HEK293 (cell line): ENCODE measurements around the gene CFL1.

Experiments
- GFI1B ChIP-seq: fragments of 450-650 bp; formaldehyde crosslinking; IDR thresholded peaks from 2 replicates; pipeline ENCODE4 v1.5.1; 2016; ENCODE audit warnings: missing biosample characterization, missing genetic modification characterization
- IKZF3 ChIP-seq: fragments of 450-650 bp; IDR thresholded peaks from 2 replicates; pipeline ENCODE4 v1.5.0; 2018; ENCODE audit warnings: missing biosample characterization, mild to moderate bottlenecking, missing genetic modification characterization, moderate library complexity
- KLF1 ChIP-seq: fragments of 450-650 bp; formaldehyde crosslinking; IDR thresholded peaks from 2 replicates; pipeline ENCODE4 v1.5.1; 2016; ENCODE audit warnings: missing biosample characterization, missing genetic modification characterization
- KLF10 ChIP-seq: fragments of 450-650 bp; IDR thresholded peaks from 2 replicates; pipeline ENCODE4 v1.5.1; 2018; ENCODE audit warnings: missing biosample characterization, mild to moderate bottlenecking, missing genetic modification characterization
- KLF9 ChIP-seq: fragments of 450-650 bp; formaldehyde crosslinking; IDR thresholded peaks from 2 replicates; pipeline ENCODE4 v1.5.1; 2016; ENCODE audit warnings: missing biosample characterization, missing genetic modification characterization, low read depth
- OVOL3 ChIP-seq: fragments of 450-650 bp; formaldehyde crosslinking; IDR thresholded peaks from 2 replicates; pipeline ENCODE4 v1.5.1; 2016; ENCODE audit warnings: missing biosample characterization, missing genetic modification characterization
- SETDB1 ChIP-seq: IDR thresholded peaks from one replicate; pipeline ENCODE4 v1.6.1; 2017; ENCODE audit warnings: mild to moderate bottlenecking, low read length, moderate library complexity, mixed read lengths; ENCODE audit not compliant: insufficient read length
- TCF7L2 ChIP-seq: IDR thresholded peaks from 2 replicates; pipeline ENCODE4 v1.6.1; 2011; ENCODE audit warnings: low read depth, mild to moderate bottlenecking, inconsistent platforms, low read length, moderate library complexity, borderline replicate concordance
- ZBTB20 ChIP-seq: fragments of 450-650 bp; formaldehyde crosslinking; IDR thresholded peaks from 2 replicates; pipeline ENCODE4 v1.5.1; 2016; ENCODE audit warnings: missing biosample characterization, missing genetic modification characterization
- ZFP37 ChIP-seq: fragments of 450-650 bp; formaldehyde crosslinking; IDR thresholded peaks from 2 replicates; pipeline ENCODE4 v1.5.1; 2016; ENCODE audit warnings: missing biosample characterization, missing genetic modification characterization
- ZFP41 ChIP-seq: fragments of 450-650 bp; formaldehyde crosslinking; IDR thresholded peaks from 2 replicates; pipeline ENCODE4 v1.5.1; 2016; ENCODE audit warnings: missing biosample characterization, missing genetic modification characterization, borderline replicate concordance
- ZNF146 ChIP-seq: fragments of 450-650 bp; formaldehyde crosslinking; IDR thresholded peaks from 2 replicates; pipeline ENCODE4 v1.5.1; 2016; ENCODE audit warnings: missing biosample characterization, missing genetic modification characterization
- ZNF202 ChIP-seq: fragments of 450-650 bp; formaldehyde crosslinking; IDR thresholded peaks from 2 replicates; pipeline ENCODE4 v1.5.1; 2016; ENCODE audit warnings: missing biosample characterization, missing genetic modification characterization, borderline replicate concordance
- ZNF214 ChIP-seq: fragments of 450-650 bp; formaldehyde crosslinking; IDR thresholded peaks from 2 replicates; pipeline ENCODE4 v1.5.1; 2017; ENCODE audit warnings: missing biosample characterization, mild to moderate bottlenecking, missing genetic modification characterization, borderline replicate concordance
- ZNF266 ChIP-seq: fragments of 450-650 bp; formaldehyde crosslinking; IDR thresholded peaks from 2 replicates; pipeline ENCODE4 v1.5.1; 2016; ENCODE audit warnings: missing biosample characterization, missing genetic modification characterization, low read depth
- ZNF366 ChIP-seq: fragments of 450-650 bp; formaldehyde crosslinking; conservative IDR thresholded peaks from 2 replicates; pipeline ENCODE4 v1.5.1; 2016; ENCODE audit warnings: missing biosample characterization, missing genetic modification characterization
- ZNF404 ChIP-seq: fragments of 450-650 bp; formaldehyde crosslinking; IDR thresholded peaks from 2 replicates; pipeline ENCODE4 v1.5.1; 2017; ENCODE audit warnings: missing biosample characterization, missing genetic modification characterization
- ZNF530 ChIP-seq: fragments of 450-650 bp; formaldehyde crosslinking; IDR thresholded peaks from 2 replicates; pipeline ENCODE4 v1.5.1; 2016; ENCODE audit warnings: low read depth, missing biosample characterization, missing genetic modification characterization
- ZNF548 ChIP-seq: fragments of 450-650 bp; formaldehyde crosslinking; IDR thresholded peaks from 2 replicates; pipeline ENCODE4 v1.5.1; 2016; ENCODE audit warnings: missing biosample characterization, missing genetic modification characterization
- ZNF555 ChIP-seq: fragments of 450-650 bp; formaldehyde crosslinking; conservative IDR thresholded peaks from 2 replicates; pipeline ENCODE4 v1.5.1; 2017; ENCODE audit warnings: missing biosample characterization, mild to moderate bottlenecking, missing genetic modification characterization, inconsistent platforms
- ZNF600 ChIP-seq: fragments of 450-650 bp; formaldehyde crosslinking; IDR thresholded peaks from 2 replicates; pipeline ENCODE4 v1.5.1; 2016; ENCODE audit warnings: missing biosample characterization, missing genetic modification characterization
- ZNF629 ChIP-seq: fragments of 450-650 bp; formaldehyde crosslinking; IDR thresholded peaks from 2 replicates; pipeline ENCODE4 v1.5.1; 2017; ENCODE audit warnings: missing biosample characterization, missing genetic modification characterization
- ZNF768 ChIP-seq: fragments of 450-650 bp; formaldehyde crosslinking; IDR thresholded peaks from 2 replicates; pipeline ENCODE4 v1.5.1; 2018; ENCODE audit warnings: missing biosample characterization, mild to moderate bottlenecking, missing genetic modification characterization
- ZSCAN30 ChIP-seq: fragments of 450-650 bp; IDR thresholded peaks from 2 replicates; pipeline ENCODE4 v1.5.1; 2018; ENCODE audit warnings: missing biosample characterization, mild to moderate bottlenecking, missing genetic modification characterization, moderate library complexity
- TF ChIP-seq, protein P1 (sequence below): fragments of 450-650 bp; formaldehyde crosslinking; IDR thresholded peaks from 2 replicates; pipeline ENCODE4 v1.5.1; 2016; ENCODE audit warnings: missing biosample characterization, missing genetic modification characterization
- TF ChIP-seq, protein P2 (sequence below): fragments of 450-650 bp; formaldehyde crosslinking; IDR thresholded peaks from 2 replicates; pipeline ENCODE4 v1.5.1; 2016; ENCODE audit warnings: missing biosample characterization, missing genetic modification characterization
- TF ChIP-seq, protein P3 (sequence below): fragments of 450-650 bp; formaldehyde crosslinking; IDR thresholded peaks from 2 replicates; pipeline ENCODE4 v1.5.1; 2016; ENCODE audit warnings: missing biosample characterization, missing genetic modification characterization
- TF ChIP-seq, protein P4 (sequence below): fragments of 450-650 bp; formaldehyde crosslinking; IDR thresholded peaks from 2 replicates; pipeline ENCODE4 v1.5.1; 2016; ENCODE audit warnings: missing biosample characterization, missing genetic modification characterization
- TF ChIP-seq, protein P5 (sequence below): fragments of 450-650 bp; formaldehyde crosslinking; IDR thresholded peaks from 2 replicates; pipeline ENCODE4 v1.5.1; 2017; ENCODE audit warnings: missing biosample characterization, missing genetic modification characterization

CFL1 gene

DNA sequence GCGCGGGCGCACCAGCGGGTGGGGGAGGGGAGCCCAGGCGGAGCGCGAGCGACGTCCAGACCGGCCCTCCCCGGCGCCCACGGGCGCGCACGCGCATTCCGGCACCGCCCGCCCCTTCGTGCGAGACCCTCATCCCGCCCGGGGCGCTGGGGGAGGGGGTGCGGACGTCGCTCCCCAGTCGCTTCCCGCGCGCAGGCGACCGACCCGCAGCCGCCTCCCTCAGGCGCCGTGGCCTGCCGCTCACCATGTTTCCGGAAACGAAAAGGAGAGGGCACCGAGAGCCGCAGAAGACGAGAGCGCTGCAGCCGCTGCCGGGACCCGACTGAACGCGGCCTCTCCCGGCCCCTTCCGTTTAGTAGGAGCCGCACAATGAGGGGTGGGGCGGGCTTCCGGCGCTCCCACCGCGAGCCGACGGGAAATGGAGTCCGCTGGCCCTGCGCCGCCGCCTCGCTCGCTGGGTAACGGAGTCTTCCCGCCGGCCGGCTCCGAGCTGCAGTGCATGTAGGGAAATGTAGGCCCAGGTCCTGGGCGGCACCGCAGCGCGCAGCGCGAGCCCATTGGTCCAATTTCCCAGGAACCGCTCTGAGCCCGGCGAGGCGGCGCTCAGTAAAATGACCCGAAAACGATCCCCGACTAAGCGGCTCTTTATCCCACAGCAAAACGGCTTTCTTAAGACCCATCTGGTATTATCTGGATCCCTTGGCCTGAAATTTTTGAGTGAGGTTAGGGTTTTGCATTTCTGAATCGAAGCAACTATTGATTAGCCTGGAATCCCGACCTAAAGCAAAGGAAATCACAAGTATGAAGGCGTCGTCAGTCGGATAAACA, at the start of gene CFL1 (continued):
- TF ChIP-seq IKZF3: 0 out of 2 replicates have a peak, but pooled peaks have one; percentile 13
- no peak for TF ChIP-seq GFI1B (tag by site-specific recombination)
- no peak for TF ChIP-seq ZNF548 (tag by site-specific recombination)
- peak; percentile 89 for TF ChIP-seq KLF10 (tag by site-specific recombination)
- no peak for TF ChIP-seq ZNF366 (tag by site-specific recombination)
- TF ChIP-seq ZBTB20 (tag by site-specific recombination): peak; percentile 26
- TF ChIP-seq, protein P1, sequence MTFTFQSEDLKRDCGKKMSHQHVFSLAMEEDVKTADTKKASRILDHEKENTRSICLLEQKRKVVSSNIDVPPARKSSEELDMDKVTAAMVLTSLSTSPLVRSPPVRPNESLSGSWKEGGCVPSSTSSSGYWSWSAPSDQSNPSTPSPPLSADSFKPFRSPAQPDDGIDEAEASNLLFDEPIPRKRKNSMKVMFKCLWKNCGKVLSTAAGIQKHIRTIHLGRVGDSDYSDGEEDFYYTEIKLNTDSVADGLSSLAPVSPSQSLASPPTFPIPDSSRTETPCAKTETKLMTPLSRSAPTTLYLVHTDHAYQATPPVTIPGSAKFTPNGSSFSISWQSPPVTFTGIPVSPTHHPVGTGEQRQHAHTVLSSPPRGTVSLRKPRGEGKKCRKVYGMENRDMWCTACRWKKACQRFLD: 0 out of 2 replicates have a peak, but pooled peaks have one; percentile 25
- TF ChIP-seq KLF1: peak; percentile 85
- TF ChIP-seq, protein P2, sequence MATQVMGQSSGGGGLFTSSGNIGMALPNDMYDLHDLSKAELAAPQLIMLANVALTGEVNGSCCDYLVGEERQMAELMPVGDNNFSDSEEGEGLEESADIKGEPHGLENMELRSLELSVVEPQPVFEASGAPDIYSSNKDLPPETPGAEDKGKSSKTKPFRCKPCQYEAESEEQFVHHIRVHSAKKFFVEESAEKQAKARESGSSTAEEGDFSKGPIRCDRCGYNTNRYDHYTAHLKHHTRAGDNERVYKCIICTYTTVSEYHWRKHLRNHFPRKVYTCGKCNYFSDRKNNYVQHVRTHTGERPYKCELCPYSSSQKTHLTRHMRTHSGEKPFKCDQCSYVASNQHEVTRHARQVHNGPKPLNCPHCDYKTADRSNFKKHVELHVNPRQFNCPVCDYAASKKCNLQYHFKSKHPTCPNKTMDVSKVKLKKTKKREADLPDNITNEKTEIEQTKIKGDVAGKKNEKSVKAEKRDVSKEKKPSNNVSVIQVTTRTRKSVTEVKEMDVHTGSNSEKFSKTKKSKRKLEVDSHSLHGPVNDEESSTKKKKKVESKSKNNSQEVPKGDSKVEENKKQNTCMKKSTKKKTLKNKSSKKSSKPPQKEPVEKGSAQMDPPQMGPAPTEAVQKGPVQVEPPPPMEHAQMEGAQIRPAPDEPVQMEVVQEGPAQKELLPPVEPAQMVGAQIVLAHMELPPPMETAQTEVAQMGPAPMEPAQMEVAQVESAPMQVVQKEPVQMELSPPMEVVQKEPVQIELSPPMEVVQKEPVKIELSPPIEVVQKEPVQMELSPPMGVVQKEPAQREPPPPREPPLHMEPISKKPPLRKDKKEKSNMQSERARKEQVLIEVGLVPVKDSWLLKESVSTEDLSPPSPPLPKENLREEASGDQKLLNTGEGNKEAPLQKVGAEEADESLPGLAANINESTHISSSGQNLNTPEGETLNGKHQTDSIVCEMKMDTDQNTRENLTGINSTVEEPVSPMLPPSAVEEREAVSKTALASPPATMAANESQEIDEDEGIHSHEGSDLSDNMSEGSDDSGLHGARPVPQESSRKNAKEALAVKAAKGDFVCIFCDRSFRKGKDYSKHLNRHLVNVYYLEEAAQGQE (tag by site-specific recombination): no peak
- TF ChIP-seq ZNF214 (tag by site-specific recombination): no peak
- no peak for TF ChIP-seq ZNF530 (tag by site-specific recombination)
- no peak for TF ChIP-seq ZNF266
- TF ChIP-seq ZSCAN30 (tag by site-specific recombination): no peak
- TF ChIP-seq KLF9: peak; percentile 76
- TF ChIP-seq, protein P3, sequence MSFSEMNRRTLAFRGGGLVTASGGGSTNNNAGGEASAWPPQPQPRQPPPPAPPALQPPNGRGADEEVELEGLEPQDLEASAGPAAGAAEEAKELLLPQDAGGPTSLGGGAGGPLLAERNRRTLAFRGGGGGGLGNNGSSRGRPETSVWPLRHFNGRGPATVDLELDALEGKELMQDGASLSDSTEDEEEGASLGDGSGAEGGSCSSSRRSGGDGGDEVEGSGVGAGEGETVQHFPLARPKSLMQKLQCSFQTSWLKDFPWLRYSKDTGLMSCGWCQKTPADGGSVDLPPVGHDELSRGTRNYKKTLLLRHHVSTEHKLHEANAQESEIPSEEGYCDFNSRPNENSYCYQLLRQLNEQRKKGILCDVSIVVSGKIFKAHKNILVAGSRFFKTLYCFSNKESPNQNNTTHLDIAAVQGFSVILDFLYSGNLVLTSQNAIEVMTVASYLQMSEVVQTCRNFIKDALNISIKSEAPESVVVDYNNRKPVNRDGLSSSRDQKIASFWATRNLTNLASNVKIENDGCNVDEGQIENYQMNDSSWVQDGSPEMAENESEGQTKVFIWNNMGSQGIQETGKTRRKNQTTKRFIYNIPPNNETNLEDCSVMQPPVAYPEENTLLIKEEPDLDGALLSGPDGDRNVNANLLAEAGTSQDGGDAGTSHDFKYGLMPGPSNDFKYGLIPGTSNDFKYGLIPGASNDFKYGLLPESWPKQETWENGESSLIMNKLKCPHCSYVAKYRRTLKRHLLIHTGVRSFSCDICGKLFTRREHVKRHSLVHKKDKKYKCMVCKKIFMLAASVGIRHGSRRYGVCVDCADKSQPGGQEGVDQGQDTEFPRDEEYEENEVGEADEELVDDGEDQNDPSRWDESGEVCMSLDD: peak; percentile 43
- no peak for TF ChIP-seq SETDB1
- TF ChIP-seq ZNF555 (tag by site-specific recombination): no peak
- no peak for TF ChIP-seq ZNF629 (tag by site-specific recombination)
- TF ChIP-seq ZNF600 (tag by site-specific recombination): no peak
- TF ChIP-seq ZFP37: no peak
- no peak for TF ChIP-seq ZNF146 (tag by site-specific recombination)
- no peak for TF ChIP-seq OVOL3
- TF ChIP-seq ZNF404 (tag by site-specific recombination): no peak
- TF ChIP-seq, protein P4, sequence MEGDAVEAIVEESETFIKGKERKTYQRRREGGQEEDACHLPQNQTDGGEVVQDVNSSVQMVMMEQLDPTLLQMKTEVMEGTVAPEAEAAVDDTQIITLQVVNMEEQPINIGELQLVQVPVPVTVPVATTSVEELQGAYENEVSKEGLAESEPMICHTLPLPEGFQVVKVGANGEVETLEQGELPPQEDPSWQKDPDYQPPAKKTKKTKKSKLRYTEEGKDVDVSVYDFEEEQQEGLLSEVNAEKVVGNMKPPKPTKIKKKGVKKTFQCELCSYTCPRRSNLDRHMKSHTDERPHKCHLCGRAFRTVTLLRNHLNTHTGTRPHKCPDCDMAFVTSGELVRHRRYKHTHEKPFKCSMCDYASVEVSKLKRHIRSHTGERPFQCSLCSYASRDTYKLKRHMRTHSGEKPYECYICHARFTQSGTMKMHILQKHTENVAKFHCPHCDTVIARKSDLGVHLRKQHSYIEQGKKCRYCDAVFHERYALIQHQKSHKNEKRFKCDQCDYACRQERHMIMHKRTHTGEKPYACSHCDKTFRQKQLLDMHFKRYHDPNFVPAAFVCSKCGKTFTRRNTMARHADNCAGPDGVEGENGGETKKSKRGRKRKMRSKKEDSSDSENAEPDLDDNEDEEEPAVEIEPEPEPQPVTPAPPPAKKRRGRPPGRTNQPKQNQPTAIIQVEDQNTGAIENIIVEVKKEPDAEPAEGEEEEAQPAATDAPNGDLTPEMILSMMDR: no peak
- no peak for TF ChIP-seq ZFP41 (tag by site-specific recombination)
- TF ChIP-seq ZNF768 (tag by site-specific recombination): no peak
- no peak for TF ChIP-seq TCF7L2
- TF ChIP-seq, protein P5, sequence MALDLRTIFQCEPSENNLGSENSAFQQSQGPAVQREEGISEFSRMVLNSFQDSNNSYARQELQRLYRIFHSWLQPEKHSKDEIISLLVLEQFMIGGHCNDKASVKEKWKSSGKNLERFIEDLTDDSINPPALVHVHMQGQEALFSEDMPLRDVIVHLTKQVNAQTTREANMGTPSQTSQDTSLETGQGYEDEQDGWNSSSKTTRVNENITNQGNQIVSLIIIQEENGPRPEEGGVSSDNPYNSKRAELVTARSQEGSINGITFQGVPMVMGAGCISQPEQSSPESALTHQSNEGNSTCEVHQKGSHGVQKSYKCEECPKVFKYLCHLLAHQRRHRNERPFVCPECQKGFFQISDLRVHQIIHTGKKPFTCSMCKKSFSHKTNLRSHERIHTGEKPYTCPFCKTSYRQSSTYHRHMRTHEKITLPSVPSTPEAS (tag by site-specific recombination): no peak
- TF ChIP-seq ZNF202: no peak
